Measurements from ENCODE around the gene CFTR. TPM values are rescaled to one million over a fixed set of nuclear protein-coding genes. Genes with fewer than 3 reads are reported as not detected.

Gene CFTR
- total and polyA plus RNA-seq, 9 of the 15 experiments (the other 6 are each of a cell fraction or from before 2014, with no cell fraction given), result 0.20 TPM; not detected in 8

- in situ Hi-C loops (cut with MboI), result no loop called here
Measured at GRCh38 chr7:117582219-117582704, 102.4 kb downstream of the CFTR start.

DNA sequence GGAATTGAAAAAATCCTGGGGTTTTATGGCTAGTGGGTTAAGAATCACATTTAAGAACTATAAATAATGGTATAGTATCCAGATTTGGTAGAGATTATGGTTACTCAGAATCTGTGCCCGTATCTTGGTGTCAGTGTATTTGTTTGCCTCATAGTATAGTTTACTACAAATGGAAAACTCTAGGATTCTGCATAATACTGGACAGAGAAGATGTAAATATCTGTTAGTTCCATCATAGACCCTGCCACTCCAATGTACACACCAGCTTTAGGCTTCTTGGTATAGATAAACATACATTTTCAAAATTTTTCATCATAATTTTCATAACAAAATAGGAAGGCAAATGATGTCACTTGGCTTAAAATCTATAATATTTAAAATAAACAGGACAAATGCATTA is 108.1 kb downstream of the CFTR start:
- H3K9me1 ChIP-seq (ENCODE audit: control insufficient read depth, insufficient read depth, low read length), result no peaks in the 10 kb centered on the region
- H3K27me3 ChIP-seq (ENCODE audit: control insufficient read depth in 2 of 2, insufficient read depth in 2 of 2, low read length in 2 of 2), result no peaks in the 10 kb centered on the region
- H3K79me2 ChIP-seq (ENCODE audit: control insufficient read depth, insufficient read depth, low read length), result no peaks in the 10 kb centered on the region
- H4K20me1 ChIP-seq (replicated peaks; ENCODE audit: control insufficient read depth, insufficient read depth, low read length), result no peaks in the 10 kb centered on the region
- no peak overlapping the region for H3K4me2 ChIP-seq (ENCODE audit: insufficient read depth, low read length)
- H3K36me3 ChIP-seq (ENCODE audit: control insufficient read depth, insufficient read depth, low read length), result no peaks in the 10 kb centered on the region
- no peak overlapping the region for H2AFZ ChIP-seq (ENCODE audit: low read depth, low read length)
- no TSS peak for BruUV-seq (replicated peaks)
- DNase-seq (ENCODE audit: extremely low read depth in 1 of 4, low spot score in 3 of 4), result no peak
- no peak overlapping the region for H3K9ac ChIP-seq (ENCODE audit: insufficient read depth in 1 of 2, low read depth in 2 of 2, low read length in 2 of 2)
- H3K27ac ChIP-seq (ENCODE audit: extremely low read depth, low read depth, low read length), result no peak overlapping the region
- ChIA-PET POLR2A (no interaction called here), CTCF (ENCODE audit: low intra/inter-chr PET ratio) (no interaction called here)
- intact Hi-C loops (cut with micrococcal nuclease), result no loop called here
- 0% methylated on average over 1 of the region's 1 CpG for whole genome bisulfite sequencing (ENCODE audit: insufficient coverage, low coverage, missing lambda C conversion rate)
- no peak for TF ChIP-seq JUND (IDR thresholded peaks at IDR 0.05; ENCODE audit: borderline replicate concordance, low read depth, low read length)
- no peak for TF ChIP-seq JUND (tag; IDR thresholded peaks at IDR 0.05; ENCODE audit: borderline replicate concordance, low read depth, low read length)
- TF ChIP-seq SMARCC2 (IDR thresholded peaks at IDR 0.05; ENCODE audit: low read depth), result no peak
- no peak for TF ChIP-seq CREBBP (IDR thresholded peaks at IDR 0.05; ENCODE audit: low read depth, low read length)
- no peak for TF ChIP-seq ZNF707 (CRISPR knock-in tag; conservative IDR thresholded peaks at IDR 0.05)
- no peak for TF ChIP-seq GATA2 (CRISPR knock-in tag; IDR thresholded peaks at IDR 0.05)
- TF ChIP-seq ZC3H4 (CRISPR knock-in tag; IDR thresholded peaks at IDR 0.05; ENCODE audit: borderline replicate concordance), result no peak
- no peak for TF ChIP-seq ERF (CRISPR knock-in tag; IDR thresholded peaks at IDR 0.05)
- no peak for TF ChIP-seq ZNF239 (CRISPR knock-in tag; IDR thresholded peaks at IDR 0.05)
- no peak overlapping the region for H3K4me3 ChIP-seq
- no peak for ATAC-seq
- in situ Hi-C loops (cut with MboI), result no loop called here
- no peaks in the 10 kb centered on the region for H3K9me3 ChIP-seq (replicated peaks; ENCODE audit: control insufficient read depth, insufficient read depth, low read depth, low read length)
- H3K4me1 ChIP-seq (replicated peaks in 1 of 2; ENCODE audit: control insufficient read depth in 2 of 2, insufficient read depth in 2 of 2, low read length in 2 of 2), result no peaks in the 10 kb centered on the region
- FAIRE-seq, result no peak

More at GRCh38 chr7:117582219-117582704, 102.4 kb downstream of the CFTR start:
- FAIRE-seq (no peak), ATAC-seq (no peak), DNase-seq (ENCODE audit: extremely low read depth in 1 of 4, low spot score in 3 of 4) (no peak)
- Histone ChIP-seq H3K9ac (ENCODE audit: insufficient read depth in 1 of 2, low read depth in 2 of 2, low read length in 2 of 2) (no peak overlapping the region), H3K4me2 (ENCODE audit: insufficient read depth, low read length) (no peak overlapping the region), H3K79me2 (ENCODE audit: control insufficient read depth, insufficient read depth, low read length) (no peaks in the 10 kb centered on the region), H3K27me3 (ENCODE audit: control insufficient read depth in 2 of 2, insufficient read depth in 2 of 2, low read length in 2 of 2) (no peaks in the 10 kb centered on the region), H4K20me1 (replicated peaks; ENCODE audit: control insufficient read depth, insufficient read depth, low read length) (no peaks in the 10 kb centered on the region), H3K27ac (ENCODE audit: extremely low read depth, low read depth, low read length) (no peak overlapping the region), H3K36me3 (ENCODE audit: control insufficient read depth, insufficient read depth, low read length) (no peaks in the 10 kb centered on the region), H3K4me3 (no peak overlapping the region), H3K9me1 (ENCODE audit: control insufficient read depth, insufficient read depth, low read length) (no peaks in the 10 kb centered on the region), H3K4me1 (replicated peaks in 1 of 2; ENCODE audit: control insufficient read depth in 2 of 2, insufficient read depth in 2 of 2, low read length in 2 of 2) (no peaks in the 10 kb centered on the region), H2AFZ (ENCODE audit: low read depth, low read length) (no peak overlapping the region), H3K9me3 (replicated peaks; ENCODE audit: control insufficient read depth, insufficient read depth, low read depth, low read length) (no peaks in the 10 kb centered on the region; the same call in 1 of the 2 replicates)
- POLR2A ChIA-PET, result no interaction called here
- intact Hi-C loops (cut with micrococcal nuclease), result no loop called here
- 0% methylated on average over 1 of the region's 1 CpG for WGBS (ENCODE audit: insufficient coverage, low coverage, missing lambda C conversion rate)
- BruUV-seq (replicated peaks), result no TSS peak
- CTCF ChIA-PET (ENCODE audit: low intra/inter-chr PET ratio), result no interaction called here
- TF ChIP-seq CBFA2T2 (conservative IDR thresholded peaks at IDR 0.05) (no peak), CEBPB (tag; IDR thresholded peaks at IDR 0.05) (0 out of 2 replicates have a peak, but pooled peaks have one; percentile 25)
